Mesothelial cell of epicardium (in vitro differentiated cells): Measurements from ENCODE around the gene NRAS. TPM values are rescaled to one million over a fixed set of nuclear protein-coding genes. Genes with fewer than 3 reads are reported as not detected.

Experiments used
- DNase-seq, 2 experiments: peaks; one replicate each; pipeline ENCODE4 v3.0.0; 2021; ENCODE audit warnings: low spot score in 2 of 2; ENCODE audit not compliant: unreplicated experiment in 2 of 2
- H3K27ac Mint-ChIP-seq: 2 replicates; pipeline ENCODE4 v1.8.0; 2021; ENCODE audit warnings: mixed read lengths
- H3K27me3 Mint-ChIP-seq: 2 replicates; pipeline ENCODE4 v1.8.0; 2021; ENCODE audit warnings: low read depth, mixed read lengths
- H3K36me3 Mint-ChIP-seq: 2 replicates; pipeline ENCODE4 v1.8.0; 2021; ENCODE audit warnings: mixed read lengths
- H3K4me1 Mint-ChIP-seq: 2 replicates; pipeline ENCODE4 v1.8.0; 2021; ENCODE audit warnings: mixed read lengths
- H3K4me3 Mint-ChIP-seq: 2 replicates; pipeline ENCODE4 v1.8.0; 2021; ENCODE audit warnings: mild to moderate bottlenecking, moderate library complexity, mixed read lengths
- H3K9me3 Mint-ChIP-seq: 2 replicates; pipeline ENCODE4 v1.8.0; 2021; ENCODE audit warnings: mixed read lengths
- total RNA-seq: library from RNA; stranded (reverse); gene quantifications from 3 replicates; pipeline ENCODE4 v1.2.1, GENCODE V29; 2021
- TF ChIP-seq, protein P1 (sequence below): fragments of 200-600 bp; sonication (generic); IDR thresholded peaks from one replicate; pipeline ENCODE4 v1.5.0; 2021; ENCODE audit warnings: antibody characterized with exemption; ENCODE audit not compliant: unreplicated experiment

Gene NRAS
- total RNA-seq, 1 donor from 2014 or later = 39.8 TPM

DNA sequence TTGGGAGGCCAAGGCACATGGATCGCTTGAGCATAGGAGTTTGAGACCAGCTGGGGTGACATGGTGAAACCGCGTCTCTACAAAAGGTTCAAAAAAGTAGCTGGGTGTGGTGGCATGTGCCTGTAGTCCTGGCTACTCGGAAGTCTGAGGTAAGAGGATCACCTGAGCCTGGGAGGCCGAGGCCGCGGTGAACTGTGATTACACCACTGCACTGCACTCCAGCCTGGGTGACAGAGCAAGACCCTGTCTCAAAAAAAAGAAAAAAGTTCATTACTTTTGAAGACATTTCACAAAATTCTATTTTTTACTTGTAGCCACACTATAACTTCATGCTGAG, 44.7 kb downstream of the NRAS start:
- no peaks in the 10 kb centered on the region for H3K36me3 Mint-ChIP-seq

DNA sequence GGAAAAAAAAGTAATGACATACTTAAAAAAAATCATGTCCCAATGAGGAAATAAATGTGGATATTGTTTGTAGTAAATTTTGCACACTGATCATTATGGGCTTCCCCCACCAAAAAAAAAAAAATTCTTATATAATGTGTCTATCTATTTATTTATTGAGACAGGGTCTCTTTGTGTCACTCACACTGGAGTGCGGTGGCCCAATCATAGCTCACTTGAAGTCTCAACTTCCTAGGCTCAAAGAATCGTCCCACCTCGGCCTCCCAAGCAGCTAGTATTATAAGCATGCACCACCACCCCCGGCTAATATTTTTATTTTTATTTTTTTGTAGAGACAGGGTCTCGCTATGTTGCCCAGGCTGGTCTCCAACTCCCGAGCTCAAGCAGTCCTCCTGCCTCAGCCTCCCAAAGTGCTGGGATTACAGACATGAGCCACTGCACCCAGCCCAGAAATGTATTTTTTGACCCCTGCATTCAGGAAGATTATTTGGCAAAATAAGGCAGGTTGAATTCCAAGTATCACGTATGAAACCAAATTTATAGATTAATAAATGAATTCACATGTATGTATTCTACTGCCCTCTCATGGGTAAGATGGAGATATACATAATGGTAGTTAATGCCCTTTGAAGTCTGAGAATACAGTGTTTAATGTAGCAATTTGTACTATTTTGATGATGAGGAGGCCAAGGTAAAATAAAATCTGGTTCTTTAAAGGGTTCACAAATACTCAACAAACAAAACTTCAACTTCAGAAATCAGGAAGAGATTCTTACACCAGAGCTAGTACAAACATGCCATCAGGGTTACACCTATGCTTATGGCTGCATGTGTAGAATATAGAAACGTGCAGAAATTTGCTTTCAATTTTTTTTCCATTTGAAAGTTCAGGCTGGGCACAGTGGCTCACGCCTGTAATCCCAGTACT, 45.3 kb downstream of the NRAS start:
- Mint-ChIP-seq H3K27ac (no peak overlapping the region), H3K27me3 (peaks cover 52% of the 10 kb centered on the region)
- TF ChIP-seq, protein P1, sequence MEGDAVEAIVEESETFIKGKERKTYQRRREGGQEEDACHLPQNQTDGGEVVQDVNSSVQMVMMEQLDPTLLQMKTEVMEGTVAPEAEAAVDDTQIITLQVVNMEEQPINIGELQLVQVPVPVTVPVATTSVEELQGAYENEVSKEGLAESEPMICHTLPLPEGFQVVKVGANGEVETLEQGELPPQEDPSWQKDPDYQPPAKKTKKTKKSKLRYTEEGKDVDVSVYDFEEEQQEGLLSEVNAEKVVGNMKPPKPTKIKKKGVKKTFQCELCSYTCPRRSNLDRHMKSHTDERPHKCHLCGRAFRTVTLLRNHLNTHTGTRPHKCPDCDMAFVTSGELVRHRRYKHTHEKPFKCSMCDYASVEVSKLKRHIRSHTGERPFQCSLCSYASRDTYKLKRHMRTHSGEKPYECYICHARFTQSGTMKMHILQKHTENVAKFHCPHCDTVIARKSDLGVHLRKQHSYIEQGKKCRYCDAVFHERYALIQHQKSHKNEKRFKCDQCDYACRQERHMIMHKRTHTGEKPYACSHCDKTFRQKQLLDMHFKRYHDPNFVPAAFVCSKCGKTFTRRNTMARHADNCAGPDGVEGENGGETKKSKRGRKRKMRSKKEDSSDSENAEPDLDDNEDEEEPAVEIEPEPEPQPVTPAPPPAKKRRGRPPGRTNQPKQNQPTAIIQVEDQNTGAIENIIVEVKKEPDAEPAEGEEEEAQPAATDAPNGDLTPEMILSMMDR = peak; percentile 49

More for the DNA sequence above, 44.7 kb downstream of the NRAS start:
- DNase-seq = no peak
- H3K4me3 Mint-ChIP-seq = no peak overlapping the region
- TF ChIP-seq, protein P1 = no peak
- H3K27me3 Mint-ChIP-seq = peaks cover 54% of the 10 kb centered on the region
- H3K27ac Mint-ChIP-seq = no peak overlapping the region
- H3K4me1 Mint-ChIP-seq = peaks cover 7% of the 10 kb centered on the region
- H3K9me3 Mint-ChIP-seq = no peaks in the 10 kb centered on the region

DNA sequence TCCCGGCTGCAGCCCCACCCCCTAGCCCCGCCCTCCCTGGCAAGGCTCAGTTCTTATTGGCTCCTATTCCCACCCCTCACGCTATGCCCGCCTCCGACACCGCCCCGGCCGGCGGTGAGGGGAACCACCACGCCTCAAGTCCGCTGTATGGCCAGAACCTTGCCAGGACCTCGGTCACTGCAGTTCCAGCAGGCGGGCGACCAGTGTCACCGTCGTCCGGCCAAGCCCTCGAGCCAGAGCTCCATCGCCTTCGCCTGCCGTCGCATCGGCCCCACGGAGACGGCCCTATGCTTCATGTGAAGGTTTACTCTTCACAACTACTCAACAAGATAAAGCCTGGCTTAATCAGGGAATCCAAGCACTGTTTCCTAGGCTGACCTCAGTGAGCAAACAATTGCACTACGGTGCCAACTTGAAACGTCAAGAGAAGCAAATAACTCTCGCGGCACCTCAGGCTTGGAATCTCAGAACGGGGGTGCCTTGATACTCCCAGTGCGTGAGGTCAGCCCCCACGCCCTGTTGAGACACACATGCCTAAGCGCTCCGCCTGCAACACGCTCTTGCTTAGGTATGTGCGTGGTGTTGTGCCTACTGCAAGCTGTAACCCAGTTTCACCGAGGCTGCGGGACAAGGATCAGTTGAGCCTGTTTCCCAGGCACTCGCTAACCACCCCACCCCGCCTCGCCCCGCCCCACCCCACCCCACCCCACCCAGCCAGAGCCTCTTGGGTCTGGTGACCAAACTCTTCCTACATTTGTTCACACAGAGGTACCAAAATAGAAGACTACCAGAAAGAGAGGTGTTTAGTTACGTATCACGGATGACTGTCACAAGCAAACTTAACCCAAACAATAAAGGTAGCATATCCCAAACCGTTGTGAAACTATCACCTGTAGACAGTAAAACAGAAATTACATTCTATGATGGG, 46.2 kb downstream of the NRAS start:
- H3K27ac Mint-ChIP-seq = peak overlapping the region; percentile 79
- peaks cover 7% of the 10 kb centered on the region for H3K4me1 Mint-ChIP-seq
- H3K36me3 Mint-ChIP-seq = no peaks in the 10 kb centered on the region
- H3K27me3 Mint-ChIP-seq = peaks cover 47% of the 10 kb centered on the region
- DNase-seq = peak; percentile 78 to 85
- H3K4me3 Mint-ChIP-seq = peak overlapping the region; percentile 87
- H3K9me3 Mint-ChIP-seq = no peaks in the 10 kb centered on the region
- TF ChIP-seq, protein P1 = no peak

More for the DNA sequence above, 45.3 kb downstream of the NRAS start:
- H3K36me3 Mint-ChIP-seq = no peaks in the 10 kb centered on the region
- H3K9me3 Mint-ChIP-seq = no peaks in the 10 kb centered on the region
- no peak for DNase-seq
- no peak overlapping the region for H3K4me3 Mint-ChIP-seq
- H3K4me1 Mint-ChIP-seq = peaks cover 7% of the 10 kb centered on the region

DNA sequence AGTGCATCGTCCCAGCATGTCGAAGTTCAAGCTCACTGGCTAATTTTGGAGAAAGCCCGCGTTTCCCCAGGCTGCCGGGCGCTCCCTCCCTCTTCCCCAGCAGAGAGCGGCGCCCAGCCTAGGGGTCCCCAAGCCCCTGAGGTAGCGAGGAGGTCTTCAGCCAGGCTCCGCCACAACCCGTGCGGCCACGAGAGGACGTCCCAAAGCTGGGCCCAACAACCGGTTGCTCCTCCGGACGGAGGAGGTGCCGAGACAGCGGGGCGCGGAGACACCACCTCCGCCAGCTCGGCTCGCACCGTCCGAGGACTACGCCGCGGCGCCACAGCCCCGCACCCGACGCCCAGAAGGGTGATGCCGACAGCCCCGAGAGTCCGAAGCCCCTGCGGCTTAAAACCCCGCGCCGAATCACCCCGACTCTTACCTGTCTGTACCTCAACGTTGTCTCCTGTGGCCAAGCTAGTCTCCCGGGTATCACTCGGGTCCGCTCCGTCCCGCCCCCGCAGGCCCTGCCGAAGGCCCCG, 46.9 kb downstream of the NRAS start, which contains the start of gene DENND2C:
Gene DENND2C (minus strand): TSS at position 488 of the 521 bp plus-strand sequence. CDS start 44,065 bp downstream, outside the sequence.
- Mint-ChIP-seq H3K27me3 (peaks cover 40% of the 10 kb centered on the region), H3K4me1 (peaks cover 7% of the 10 kb centered on the region)
- no peak for DNase-seq

More for the DNA sequence above, 46.9 kb downstream of the NRAS start, which contains the start of gene DENND2C:
- Mint-ChIP-seq H3K4me3 (peak within 1 kb of the TSS; percentile 87), H3K27ac (peak within 1 kb of the TSS; percentile 79), H3K36me3 (no peaks in the 10 kb centered on the region), H3K9me3 (no peaks in the 10 kb centered on the region)
- TF ChIP-seq, protein P1 = no peak
